GM20431 (cell line): Measurements from ENCODE around the gene GOLGB1.
"Not testable (repeated sequence)": the region's sequence is repeated elsewhere in the genome, so short reads cannot be mapped to it uniquely, and the experiment has no call there.

Experiments
- in situ Hi-C: fragments of 300-500 bp; cut with MseI, MboI; formaldehyde crosslinking; loops from one replicate; pipeline ENCODE4 v1.15.0; 2020; ENCODE audit warnings: low sequenced_read_pairs; ENCODE audit not compliant: unreplicated experiment

The GOLGB1 gene

DNA sequence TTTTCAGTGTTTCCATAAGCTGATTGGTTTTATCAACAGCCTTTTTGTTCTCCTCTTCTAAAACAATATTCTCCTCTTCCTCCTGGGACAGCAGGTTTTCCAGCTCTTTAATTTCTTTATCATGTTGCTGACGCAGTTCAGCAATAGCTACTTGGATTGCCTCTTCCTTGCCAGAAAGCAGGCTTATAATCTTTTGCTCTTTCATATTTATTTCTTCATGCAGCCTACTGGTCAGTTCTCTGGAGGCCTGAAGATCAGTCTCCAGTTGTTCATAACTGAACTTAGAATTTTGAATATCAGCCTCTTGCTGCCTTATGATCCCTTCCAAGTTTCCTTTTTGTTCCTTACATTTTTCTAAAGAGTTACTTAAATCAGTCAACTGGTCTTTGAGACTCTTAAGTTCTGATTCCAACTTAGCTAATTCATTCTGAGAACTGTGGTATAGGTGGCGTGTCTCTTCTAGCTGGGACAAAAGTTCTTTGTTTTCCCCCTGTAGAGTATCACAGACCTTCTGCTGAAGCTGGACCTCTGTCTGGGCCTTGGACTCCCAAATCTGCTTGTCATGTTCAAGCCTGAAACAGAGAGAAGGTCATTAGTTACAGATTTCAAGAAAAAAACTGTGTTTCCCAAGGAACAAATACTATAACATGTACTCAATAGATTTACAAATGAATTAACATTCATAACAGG lies 57.4 kb downstream of the GOLGB1 start:
- in situ Hi-C loops = no loop called here

DNA sequence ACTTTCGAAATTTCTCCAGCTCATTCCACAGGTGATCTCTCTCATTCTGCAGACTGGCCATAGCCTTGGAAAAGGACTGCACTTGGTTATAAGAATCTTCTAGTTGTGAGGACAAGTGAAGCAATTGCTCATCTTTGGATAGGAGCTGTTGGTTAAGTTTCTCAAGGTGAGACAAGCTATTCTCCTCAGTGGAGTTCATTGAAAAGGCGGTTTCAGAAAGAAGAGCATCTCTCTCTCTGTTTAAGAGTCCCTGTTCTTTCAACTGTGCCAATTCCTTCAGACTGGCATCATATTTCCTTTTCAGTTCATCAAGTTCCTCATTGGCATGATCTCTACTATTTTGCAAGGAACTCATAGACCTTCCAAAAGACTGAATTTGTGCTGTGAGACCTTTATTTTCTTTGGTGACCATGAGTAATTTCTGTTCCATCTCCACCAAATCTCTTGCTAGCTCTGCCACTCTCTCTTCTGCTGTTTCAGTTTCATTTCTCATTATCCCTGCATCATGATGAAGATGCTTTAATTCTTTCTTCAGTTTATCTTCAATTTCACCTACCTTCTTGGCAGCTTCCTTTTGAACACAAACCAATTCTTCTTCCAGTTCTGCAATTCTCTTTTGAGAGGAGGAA lies 58.6 kb downstream of the GOLGB1 start:
- in situ Hi-C loops = no loop called here

DNA sequence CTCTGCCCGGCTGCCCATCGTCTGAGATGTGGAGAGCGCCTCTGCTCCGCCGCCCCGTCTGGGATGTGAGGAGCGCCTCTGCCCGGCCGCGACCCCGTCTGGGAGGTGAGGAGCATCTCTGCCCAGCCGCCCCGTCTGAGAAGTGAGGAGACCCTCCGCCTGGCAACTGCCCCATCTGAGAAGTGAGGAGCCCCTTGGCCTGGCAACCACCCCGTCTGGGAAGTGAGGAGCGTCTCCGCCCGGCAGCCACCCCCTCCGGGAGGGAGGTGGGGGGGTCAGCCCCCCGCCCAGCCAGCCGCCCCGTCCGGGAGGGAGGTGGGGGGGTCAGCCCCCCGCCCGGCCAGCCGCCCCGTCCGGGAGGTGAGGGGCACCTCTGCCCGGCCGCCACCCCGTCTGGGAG lies 60.8 kb downstream of the GOLGB1 start:
- in situ Hi-C loops = not testable (repeated sequence)

DNA sequence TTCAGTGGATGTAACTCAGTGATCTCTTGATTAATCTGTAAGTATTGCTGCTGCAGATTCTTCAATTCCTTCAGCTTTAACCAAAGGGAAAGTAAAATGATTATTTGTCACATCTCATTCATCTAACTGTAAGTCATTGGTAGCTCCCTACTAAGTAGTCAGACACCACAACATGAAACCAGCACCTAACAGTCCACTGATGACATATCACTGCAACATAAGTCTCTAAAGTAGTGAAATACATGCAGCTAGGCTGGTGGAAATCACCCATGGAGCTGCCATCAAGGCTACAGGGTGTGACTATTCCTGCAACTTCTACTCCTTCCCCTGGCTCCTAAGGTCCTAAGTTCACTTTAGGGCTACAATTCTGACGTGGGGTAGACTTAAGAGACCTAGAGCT lies 67.7 kb downstream of the GOLGB1 start:
- in situ Hi-C loops = no loop called here

DNA sequence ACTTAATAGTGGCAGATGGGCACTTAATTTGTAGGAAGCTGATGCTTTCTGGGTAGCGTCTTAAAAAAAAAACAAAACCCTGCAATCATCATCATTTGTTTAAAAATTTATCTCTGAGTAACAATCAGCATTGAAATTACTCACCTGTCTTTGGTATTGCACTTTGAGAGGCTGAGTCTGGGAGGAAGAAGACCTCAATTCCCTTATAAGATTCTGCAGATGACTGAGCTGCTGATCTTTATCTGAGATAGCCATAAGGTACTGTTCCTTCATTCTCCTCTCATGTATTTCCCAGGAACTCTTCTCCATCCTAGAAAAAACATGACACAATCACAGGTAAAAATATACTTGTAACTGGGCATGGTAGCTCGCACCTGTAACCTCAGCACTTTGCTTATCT lies 72.4 kb downstream of the GOLGB1 start:
- in situ Hi-C loops = no loop called here

DNA sequence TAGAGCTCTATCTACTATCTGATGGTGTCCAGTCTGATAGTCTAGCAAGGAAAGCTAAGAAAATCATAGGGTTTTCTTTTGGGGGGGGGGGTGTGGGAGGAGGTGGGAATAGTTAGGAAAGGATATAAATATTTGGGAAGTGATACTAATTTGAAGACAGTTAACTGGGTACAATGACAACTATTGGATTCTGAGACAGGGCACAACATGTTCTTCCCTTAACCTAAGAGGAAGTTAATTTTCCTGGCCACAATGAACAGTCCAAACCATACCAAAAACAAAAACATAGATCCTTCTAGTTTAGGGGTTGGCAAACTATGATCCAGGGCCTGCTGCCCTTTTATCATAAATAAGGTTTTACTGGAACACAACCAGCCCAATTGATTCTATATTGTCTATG lies 78.9 kb downstream of the GOLGB1 start:
- in situ Hi-C loops = no loop called here

DNA sequence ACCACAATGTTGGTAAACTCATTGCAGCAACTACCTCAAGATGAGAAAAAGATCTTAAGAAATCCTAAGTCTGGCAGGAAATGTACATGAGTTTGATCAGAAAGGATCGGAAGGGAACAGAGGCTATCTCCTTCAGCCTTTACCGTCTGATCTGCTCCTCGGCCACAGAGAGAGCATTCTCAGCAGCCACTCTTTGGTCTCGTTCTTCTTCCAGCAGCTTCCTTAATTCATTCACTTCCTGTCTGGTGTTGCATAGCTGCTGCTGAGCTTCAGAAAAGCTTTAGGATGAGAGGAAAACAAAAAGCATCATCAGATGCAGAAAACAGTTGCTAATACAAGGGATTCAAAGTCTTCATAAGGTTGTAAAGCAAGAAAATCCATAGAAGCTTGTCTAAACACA lies 82.2 kb downstream of the GOLGB1 start:
- in situ Hi-C loops = no loop called here

DNA sequence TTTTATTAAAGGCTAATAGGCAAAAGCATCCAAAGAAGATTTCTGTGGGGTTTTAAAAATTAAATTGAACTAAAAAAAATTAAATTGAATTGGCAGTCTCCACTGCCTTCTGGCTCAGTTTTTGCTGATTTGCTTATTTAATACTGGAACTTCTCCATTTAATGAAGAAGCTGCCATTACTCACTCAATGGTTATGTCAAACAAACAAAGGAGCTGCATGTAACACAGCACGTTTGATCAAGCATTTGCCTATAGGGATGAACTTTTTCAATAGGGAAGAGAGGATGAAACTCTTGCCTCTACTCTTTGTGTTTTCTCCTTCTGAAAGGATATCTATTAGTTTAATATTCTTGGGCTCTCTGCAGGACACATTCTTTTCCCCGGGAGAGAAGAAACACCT lies 84.1 kb downstream of the GOLGB1 start:
- in situ Hi-C loops = no loop called here

DNA sequence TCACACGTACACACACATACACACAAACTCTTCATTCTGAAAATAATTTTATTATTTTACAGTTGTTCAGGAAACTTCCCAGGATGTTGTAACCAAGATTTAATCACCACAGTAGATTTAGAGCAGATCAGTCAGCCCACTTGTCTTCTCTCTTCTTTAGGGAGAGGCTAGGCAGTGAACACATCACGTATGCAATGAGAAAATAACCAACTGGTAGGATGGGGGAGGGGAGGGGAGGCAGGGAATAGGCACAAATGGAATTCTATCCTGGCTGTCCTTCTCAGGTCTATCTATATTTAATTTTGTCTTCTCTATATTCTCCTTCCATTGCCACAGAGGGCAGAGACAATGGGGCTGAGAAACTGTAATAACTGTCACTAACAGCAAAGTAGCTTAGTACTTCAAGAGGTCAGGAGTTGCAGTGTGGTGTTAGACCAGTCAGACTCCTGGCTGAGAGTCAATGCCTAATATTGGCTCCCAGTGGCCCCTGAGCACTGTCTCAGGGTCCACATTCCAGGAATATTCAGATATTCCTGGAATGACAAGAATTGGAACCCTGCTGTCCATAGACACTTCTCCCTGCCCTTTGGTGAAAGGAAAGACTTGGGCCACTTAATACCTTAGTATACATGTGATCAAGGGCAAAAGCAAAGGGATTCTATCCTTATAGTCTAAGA lies 86.2 kb downstream of the GOLGB1 start:
- in situ Hi-C loops = no loop called here

DNA sequence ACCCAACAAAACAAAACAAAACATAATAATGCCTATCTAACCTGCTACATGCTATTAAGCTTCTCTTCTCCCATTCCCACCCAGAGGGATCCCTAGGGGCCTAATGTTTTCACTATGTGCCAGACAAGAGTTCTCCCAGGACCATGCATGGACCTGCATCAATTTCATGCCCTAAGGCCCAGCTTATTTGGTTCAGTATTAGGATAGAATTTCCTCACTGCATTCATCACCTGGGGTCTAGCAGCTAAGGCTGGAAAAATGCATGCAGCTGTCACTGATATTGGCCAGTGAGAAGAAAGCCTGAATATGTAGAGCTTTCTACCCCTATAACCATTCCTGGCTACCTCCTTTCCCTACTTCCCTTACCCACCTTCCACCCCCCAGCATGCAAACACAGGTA lies 86.8 kb downstream of the GOLGB1 start:
- in situ Hi-C loops = no loop called here

DNA sequence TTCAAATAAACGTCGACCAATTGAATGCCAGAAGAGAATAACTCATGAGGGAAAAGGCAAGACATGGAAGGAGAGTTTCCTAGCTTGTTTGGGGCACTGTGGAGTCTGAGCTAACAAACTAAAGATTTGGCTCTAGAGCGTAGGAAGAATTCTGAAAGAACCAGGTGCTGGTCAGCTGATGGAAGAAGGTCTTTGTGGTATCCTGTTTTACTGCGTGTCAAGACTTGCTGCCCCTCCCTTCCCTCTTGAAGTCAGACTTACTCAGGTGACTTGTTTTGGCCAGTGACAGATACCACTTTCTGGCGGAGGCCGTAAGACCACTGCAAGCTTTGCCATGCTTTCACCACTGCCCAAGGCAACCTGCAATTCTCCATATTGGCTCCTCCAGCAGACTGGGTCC lies 88.2 kb downstream of the GOLGB1 start:
- in situ Hi-C loops = no loop called here

DNA sequence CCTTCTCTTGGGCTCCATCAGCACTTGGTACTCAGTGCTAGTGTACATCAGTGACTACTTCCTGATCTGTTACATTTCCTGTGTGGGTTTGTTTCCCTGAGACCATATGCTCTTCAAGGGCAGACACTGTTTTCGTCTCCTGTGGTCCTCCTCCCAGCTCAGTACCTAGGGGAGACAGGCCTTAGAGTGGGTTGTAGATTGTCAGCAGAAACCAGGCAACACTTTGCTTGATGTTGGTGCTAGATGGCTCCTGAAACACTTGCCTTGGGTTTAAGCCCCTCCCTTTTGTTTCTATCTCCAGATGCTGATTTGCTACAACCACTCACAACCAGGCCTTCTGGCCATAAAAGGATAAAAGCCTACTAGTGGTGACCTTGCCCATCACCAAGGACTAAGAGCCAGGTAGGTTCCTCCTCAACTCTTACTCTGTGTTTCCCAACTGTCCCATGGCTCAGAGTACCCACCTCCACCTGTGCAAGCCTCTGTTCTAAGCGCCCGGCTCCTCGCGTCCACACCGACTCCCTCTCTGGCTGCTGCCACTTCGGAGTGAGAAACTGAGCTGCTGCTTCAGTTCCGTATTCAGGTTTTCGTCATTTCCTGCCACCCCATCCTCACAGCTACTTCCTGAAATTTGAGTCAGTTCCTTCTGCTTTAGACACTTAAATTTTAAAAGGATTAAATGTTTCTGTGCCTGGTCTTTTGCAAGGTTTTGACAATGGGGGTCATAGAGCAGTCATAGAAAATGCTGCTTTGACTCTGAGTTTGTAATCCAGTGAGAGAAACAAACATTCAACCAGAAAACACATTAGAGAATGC lies 89.0 kb downstream of the GOLGB1 start, which contains the start of gene HCLS1:
Gene HCLS1, minus strand, starts transcription at position 548 of the 816 bp plus-strand sequence. CDS start 2,556 bp downstream, outside the sequence.
- in situ Hi-C loops = no loop called here

DNA sequence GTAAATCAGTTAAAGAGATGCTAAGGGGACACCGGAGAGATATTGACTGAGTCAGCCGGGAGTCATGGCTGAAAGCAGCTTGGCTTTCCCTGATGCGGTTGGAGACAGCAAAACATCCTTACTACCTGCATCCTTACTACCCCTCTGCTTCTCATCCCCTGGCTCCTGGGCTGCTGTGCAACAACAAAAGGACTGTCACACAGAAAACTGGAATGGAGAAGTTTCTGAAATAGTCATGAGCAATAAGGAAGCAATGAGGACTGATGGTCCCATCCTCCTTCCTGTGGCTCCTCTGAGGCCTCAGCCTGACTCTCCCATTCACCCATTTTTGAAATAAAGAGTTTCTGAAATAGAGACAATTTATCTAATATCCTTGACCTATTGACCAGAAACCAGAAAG lies 90.0 kb downstream of the GOLGB1 start:
- in situ Hi-C loops = no loop called here

DNA sequence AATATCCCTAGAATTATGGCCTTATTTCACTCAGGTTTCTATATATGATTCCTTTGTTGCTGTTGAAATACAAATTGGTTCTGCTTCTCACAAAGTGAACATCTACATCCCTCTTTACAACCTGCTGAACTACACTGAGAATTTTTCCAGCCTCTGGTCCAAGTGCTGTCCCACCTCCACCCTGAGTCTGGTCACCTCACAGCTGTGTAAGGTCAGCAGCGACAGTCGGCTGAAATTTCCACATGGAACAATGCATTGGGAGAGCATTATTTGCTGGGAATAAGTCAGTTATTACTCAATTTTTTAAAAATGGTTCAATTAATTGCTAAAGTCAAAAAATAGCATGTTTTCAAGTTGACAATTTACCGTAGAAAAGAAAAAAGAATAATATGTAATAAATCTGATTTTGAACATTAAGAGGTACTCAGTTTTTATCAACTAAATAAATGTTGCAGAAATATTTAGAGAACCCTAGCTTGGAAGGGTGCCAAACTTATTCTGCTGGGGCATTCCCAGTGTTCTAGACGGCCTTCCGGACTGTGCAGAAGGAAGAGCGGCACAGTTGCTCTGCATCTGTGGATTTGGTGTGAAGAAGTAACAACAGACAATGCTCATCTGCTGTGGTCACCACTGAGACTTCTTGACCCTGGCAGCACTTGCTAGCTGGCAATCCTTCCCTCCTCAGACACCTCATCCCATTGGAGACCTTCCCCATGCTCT lies 90.7 kb downstream of the GOLGB1 start:
- in situ Hi-C loops = no loop called here

DNA sequence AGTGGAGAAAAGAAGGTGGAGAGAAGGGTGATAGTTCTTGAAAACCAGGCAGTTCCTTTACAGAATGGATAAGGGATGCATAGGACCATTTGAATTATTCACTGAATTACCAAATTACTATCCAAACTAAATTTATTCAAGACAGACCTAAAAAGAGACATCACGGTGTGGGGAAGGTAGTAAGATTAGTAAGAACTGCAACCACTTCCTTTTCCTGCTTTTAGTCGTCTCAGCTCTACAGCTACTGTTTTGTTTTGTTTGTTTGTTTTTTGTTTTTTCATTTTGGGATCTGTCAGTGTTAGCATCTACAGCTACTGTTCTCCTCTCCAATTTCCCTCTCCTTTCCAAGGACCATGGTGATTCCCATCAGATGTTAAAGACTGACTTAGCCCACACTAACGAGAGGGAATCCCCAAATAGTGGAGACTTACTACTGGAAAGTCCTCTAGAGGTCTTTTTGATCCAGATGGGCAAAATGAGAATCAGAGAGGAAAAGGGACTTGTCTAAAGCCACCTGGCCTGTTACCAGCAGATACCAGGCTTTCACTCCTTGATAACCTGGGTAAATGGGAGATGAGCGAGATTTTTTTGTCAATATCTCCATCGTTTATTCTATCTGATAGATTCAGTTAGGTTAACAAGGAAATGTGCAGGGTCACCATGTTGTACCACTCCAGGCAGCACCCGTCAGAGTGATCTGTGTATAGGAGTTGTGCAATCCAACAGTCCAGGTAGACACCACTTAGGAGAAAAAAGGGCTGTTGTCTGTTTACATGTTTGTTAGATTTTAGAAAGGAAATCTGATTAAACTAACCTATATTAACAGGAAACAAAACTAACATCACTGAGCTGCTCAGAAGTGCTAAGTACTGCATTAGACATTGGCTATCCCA lies 94.8 kb downstream of the GOLGB1 start:
- in situ Hi-C loops = no loop called here

DNA sequence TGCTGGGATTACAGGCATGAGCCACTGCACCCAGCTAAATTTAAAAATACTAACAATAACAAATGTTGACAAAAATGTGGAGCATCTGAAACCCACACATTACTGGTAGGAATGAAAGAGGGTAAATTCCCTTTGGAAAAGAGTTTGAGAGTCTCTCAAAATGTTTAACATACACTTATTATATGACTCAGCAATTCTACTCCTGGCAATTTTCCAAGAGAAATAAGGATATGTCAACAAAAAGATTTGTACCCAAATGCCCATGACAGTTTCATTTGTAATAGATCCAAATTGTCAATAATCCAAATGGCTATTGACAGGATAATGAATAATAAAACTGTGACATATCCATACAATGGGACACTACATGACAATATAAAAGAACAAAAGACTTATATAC lies 97.9 kb downstream of the GOLGB1 start:
- in situ Hi-C loops = no loop called here

DNA sequence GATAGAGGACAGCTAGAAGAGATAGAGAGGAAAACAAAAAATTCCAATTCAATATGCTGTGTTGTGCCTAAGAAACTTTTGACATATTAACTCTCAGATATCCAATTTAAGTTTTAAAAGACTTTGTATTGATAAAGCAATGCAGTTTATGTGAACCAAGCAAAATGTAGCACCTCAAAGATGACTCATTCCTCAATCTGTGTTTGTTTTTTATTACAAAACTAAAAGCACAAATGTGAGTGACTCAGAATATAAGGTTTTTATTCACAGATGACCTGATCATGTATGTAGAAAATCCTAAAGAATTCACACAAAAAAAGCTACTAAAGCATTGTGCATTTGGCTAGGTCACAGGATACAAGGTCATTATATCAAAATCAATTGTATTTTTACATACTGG lies 99.9 kb downstream of the GOLGB1 start:
- in situ Hi-C loops = no loop called here

DNA sequence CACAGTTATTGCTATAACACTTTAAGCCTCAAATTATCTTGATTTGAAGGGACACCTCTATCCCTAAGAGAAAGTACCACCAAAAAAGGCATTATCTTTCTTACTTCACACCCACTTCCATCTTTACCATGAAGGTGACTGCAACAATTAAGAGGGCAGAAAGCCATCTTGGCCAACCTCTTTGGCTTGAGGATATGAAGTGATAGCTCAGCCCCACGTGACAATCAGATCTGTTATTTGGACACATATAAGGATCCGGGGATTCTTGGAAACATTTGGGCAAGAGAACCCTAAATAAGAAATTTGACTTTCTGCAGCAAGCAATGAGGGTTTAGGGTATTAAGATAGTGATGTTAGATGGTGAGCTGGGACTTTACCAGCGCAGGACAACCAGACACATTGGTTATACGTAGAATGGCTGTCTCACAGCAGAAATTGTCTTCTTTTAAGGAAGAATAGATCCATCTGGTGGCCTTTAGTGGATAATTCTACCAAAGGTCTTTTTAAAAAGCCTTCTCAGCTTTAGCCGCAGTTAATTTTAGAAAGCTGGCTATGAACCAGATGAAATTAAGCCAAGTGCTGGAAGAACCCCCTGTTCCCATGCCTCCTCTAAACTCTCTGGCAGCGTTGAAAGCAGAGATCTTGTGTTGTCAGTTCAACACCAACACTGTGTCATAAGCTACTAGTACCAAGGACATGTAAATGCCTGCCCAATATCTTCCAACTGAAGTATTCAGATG lies 101.2 kb downstream of the GOLGB1 start:
- in situ Hi-C loops = no loop called here
